HepG2 (cell line): Measurements from ENCODE around the gene DNAJA3. TPM values are rescaled to one million over a fixed set of nuclear protein-coding genes. Genes with fewer than 3 reads are reported as not detected.
A peak's percentile ranks its signal among the peaks of the same experiment; 100 is the strongest.

ENCODE experiments used
- ARHGAP35 ChIP-seq: sonication (generic); formaldehyde crosslinking; IDR thresholded peaks from 2 replicates; pipeline ENCODE4 v1.9.0; 2022; ENCODE audit warnings: mild to moderate bottlenecking, inconsistent platforms, moderate library complexity, missing genetic modification reagents, borderline replicate concordance
- CBX5 ChIP-seq: sonication (generic); formaldehyde crosslinking; IDR thresholded peaks from 2 replicates; pipeline ENCODE4 v1.4.0; 2020; ENCODE audit warnings: missing genetic modification reagents, borderline replicate concordance
- CHD4 ChIP-seq: fragments of 200-600 bp; sonication (generic); IDR thresholded peaks from 2 replicates; pipeline ENCODE4 v1.7.0; 2017; ENCODE audit warnings: mild to moderate bottlenecking, low read length, borderline replicate concordance
- FOXK2 ChIP-seq: fragments of 450-650 bp; IDR thresholded peaks from 2 replicates; pipeline ENCODE4 v1.6.1; 2016
- TBL1XR1 ChIP-seq: fragments of 150-350 bp; IDR thresholded peaks from 2 replicates; pipeline ENCODE4 v1.6.1; 2014; ENCODE audit warnings: borderline replicate concordance, low read length; ENCODE audit not compliant: partially characterized antibody
- TEAD2 ChIP-seq: sonication (generic); formaldehyde crosslinking; IDR thresholded peaks from 2 replicates; pipeline ENCODE4 v1.9.0; 2021; ENCODE audit warnings: missing genetic modification reagents
- WIZ ChIP-seq: sonication (generic); formaldehyde crosslinking; IDR thresholded peaks from 2 replicates; pipeline ENCODE4 v1.5.1; 2020; ENCODE audit warnings: mild to moderate bottlenecking, missing genetic modification reagents
- YY1 ChIP-seq: IDR thresholded peaks from 2 replicates; pipeline ENCODE4 v1.6.1; 2011; ENCODE audit warnings: low read length, low read depth, moderate library complexity, mild to moderate bottlenecking; ENCODE audit not compliant: insufficient read depth, insufficient replicate concordance
- ZFP90 ChIP-seq: sonication (generic); formaldehyde crosslinking; IDR thresholded peaks from 2 replicates; pipeline ENCODE4 v1.8.0; 2022; ENCODE audit warnings: missing genetic modification reagents, mild to moderate bottlenecking, inconsistent platforms, borderline replicate concordance
- ZNF713 ChIP-seq: sonication (generic); formaldehyde crosslinking; IDR thresholded peaks from 2 replicates; pipeline ENCODE4 v1.4.0; 2020; ENCODE audit warnings: mild to moderate bottlenecking, missing genetic modification reagents
- ZNF720 ChIP-seq: sonication (generic); formaldehyde crosslinking; IDR thresholded peaks from 2 replicates; pipeline ENCODE4 v1.4.0; 2020; ENCODE audit warnings: missing genetic modification reagents
- polyA plus RNA-seq, 8 experiments: library from polyadenylated mRNA; depleted of rRNA in 3 of 8; stranded (reverse) in 7 of 8; unstranded in 1 of 8; fragments of >200 nt; fragmentation: Illumina TruSeq in 4 of 8; extraction: Trizol in 4 of 8; gene quantifications; 2 replicates each; pipeline versions ENCODE4 v1.2.1 to v1.2.3, GENCODE V29; 2011 to 2016; ENCODE audit warnings: low read depth in 4 of 8, missing spikeins in 1 of 8, mixed read lengths in 1 of 8; ENCODE audit not compliant: insufficient read depth in 1 of 8
- total RNA-seq, 5 experiments: library from RNA; depleted of rRNA; stranded (reverse); fragments of >200 nt; fragmentation: Illumina TruSeq; extraction: Trizol; gene quantifications; 2 replicates each; pipeline ENCODE4 v1.2.3, GENCODE V29; 2016; ENCODE audit warnings: low read depth in 1 of 5
- TF ChIP-seq, protein P1 (sequence below): sonication (generic); formaldehyde crosslinking; IDR thresholded peaks from 2 replicates; pipeline ENCODE4 v1.4.0; 2020; ENCODE audit warnings: missing genetic modification reagents, low read depth, mild to moderate bottlenecking, borderline replicate concordance
- TF ChIP-seq, protein P2 (sequence below), 2 experiments: sonication (generic) in 1 of 2; formaldehyde crosslinking in 1 of 2; IDR thresholded peaks; 2 replicates each; pipeline versions ENCODE4 v1.4.0 to v1.6.1; 2016 to 2020; ENCODE audit warnings: borderline replicate concordance in 1 of 2, low read depth in 1 of 2, mild to moderate bottlenecking in 1 of 2, missing genetic modification reagents in 1 of 2
- TF ChIP-seq, protein P3 (sequence below): IDR thresholded peaks from 2 replicates; pipeline ENCODE4 v1.6.1; 2016; ENCODE audit warnings: low read depth, control low read depth
- TF ChIP-seq, protein P4 (sequence below): IDR thresholded peaks from 2 replicates; pipeline ENCODE4 v1.6.1; 2016; ENCODE audit warnings: control low read depth
- TF ChIP-seq, protein P5 (sequence below): sonication (generic); formaldehyde crosslinking; IDR thresholded peaks from 2 replicates; pipeline ENCODE4 v1.8.0; 2022; ENCODE audit warnings: mild to moderate bottlenecking, missing genetic modification reagents; ENCODE audit not compliant: insufficient replicate concordance
- TF ChIP-seq, protein P6 (sequence below): IDR thresholded peaks from 2 replicates; pipeline ENCODE4 v1.6.1; 2018; ENCODE audit warnings: missing genetic modification reagents, mild to moderate bottlenecking, missing compliant biosample characterization

The DNAJA3 gene
- total and polyA plus RNA-seq, 2 of the 13 experiments (the other 11 are each of a cell fraction or from before 2014, with no cell fraction given) = 77.0 to 83.3 TPM

DNA sequence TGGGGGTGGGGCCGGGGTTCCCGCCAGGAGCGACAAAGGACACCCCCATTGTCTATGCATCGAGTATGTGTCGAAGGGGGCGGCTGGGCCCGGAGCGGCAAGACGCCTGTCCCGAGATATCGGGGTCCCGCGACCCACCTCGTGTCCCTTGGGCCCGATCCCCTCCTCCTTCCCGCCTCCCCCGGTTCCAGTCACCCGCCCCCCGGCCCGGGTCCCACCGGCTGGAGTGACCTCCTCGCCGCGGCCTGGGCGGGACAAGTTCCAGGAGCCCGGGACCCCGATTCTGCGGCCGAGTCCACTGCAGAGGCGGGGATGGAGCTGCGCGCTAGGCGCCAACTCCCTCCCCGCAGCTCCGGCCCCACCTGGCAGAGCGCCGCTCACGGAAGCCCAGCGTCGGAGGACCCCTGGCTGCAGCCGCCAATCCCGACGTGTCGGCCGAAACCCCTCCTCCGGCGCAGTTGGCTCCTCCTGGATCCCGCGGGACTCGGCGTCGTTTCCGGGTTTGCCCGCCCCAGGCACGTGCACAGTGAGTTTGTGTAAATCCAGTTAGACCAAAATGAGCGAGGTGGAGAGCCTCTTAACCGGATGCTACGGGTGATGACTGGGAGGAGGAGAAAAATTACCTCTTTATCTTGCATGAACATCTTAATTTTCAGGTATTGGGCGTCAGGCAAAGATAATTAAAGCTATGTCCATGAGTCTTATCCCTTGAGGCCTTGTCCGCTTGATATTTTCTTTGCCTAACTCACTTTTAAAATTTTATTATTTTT, 48.7 kb downstream of the DNAJA3 start, which contains the start of gene NMRAL1 (continued):
- TF ChIP-seq, protein P1, sequence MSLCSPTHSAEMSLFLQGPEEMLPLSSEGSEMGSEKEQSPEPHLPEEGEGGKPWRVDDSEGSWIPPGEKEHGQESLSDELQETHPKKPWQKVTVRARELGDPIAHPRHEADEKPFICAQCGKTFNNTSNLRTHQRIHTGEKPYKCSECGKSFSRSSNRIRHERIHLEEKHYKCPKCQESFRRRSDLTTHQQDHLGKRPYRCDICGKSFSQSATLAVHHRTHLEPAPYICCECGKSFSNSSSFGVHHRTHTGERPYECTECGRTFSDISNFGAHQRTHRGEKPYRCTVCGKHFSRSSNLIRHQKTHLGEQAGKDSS (CRISPR knock-in tag) = no peak
- peak; percentile 36 for TF ChIP-seq YY1
- TF ChIP-seq CBX5 (CRISPR knock-in tag) = peak; percentile 17; the same call in 1 of the 2 replicates
- TF ChIP-seq, protein P2, sequence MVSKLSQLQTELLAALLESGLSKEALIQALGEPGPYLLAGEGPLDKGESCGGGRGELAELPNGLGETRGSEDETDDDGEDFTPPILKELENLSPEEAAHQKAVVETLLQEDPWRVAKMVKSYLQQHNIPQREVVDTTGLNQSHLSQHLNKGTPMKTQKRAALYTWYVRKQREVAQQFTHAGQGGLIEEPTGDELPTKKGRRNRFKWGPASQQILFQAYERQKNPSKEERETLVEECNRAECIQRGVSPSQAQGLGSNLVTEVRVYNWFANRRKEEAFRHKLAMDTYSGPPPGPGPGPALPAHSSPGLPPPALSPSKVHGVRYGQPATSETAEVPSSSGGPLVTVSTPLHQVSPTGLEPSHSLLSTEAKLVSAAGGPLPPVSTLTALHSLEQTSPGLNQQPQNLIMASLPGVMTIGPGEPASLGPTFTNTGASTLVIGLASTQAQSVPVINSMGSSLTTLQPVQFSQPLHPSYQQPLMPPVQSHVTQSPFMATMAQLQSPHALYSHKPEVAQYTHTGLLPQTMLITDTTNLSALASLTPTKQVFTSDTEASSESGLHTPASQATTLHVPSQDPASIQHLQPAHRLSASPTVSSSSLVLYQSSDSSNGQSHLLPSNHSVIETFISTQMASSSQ (IDR thresholded peaks at IDR 0.05; ENCODE audit: low read depth) = no peak
- TF ChIP-seq, protein P2 (CRISPR knock-in tag; IDR thresholded peaks at IDR 0.05; ENCODE audit: borderline replicate concordance) = no peak
- no peak for TF ChIP-seq FOXK2
- TF ChIP-seq ZNF713 = no peak
- no peak for TF ChIP-seq TBL1XR1
- TF ChIP-seq ZFP90 = no peak; the same call in 1 of the 2 replicates
- TF ChIP-seq, protein P3, sequence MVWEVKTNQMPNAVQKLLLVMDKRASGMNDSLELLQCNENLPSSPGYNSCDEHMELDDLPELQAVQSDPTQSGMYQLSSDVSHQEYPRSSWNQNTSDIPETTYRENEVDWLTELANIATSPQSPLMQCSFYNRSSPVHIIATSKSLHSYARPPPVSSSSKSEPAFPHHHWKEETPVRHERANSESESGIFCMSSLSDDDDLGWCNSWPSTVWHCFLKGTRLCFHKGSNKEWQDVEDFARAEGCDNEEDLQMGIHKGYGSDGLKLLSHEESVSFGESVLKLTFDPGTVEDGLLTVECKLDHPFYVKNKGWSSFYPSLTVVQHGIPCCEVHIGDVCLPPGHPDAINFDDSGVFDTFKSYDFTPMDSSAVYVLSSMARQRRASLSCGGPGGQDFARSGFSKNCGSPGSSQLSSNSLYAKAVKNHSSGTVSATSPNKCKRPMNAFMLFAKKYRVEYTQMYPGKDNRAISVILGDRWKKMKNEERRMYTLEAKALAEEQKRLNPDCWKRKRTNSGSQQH (CRISPR knock-in tag) = no peak
- TF ChIP-seq, protein P4, sequence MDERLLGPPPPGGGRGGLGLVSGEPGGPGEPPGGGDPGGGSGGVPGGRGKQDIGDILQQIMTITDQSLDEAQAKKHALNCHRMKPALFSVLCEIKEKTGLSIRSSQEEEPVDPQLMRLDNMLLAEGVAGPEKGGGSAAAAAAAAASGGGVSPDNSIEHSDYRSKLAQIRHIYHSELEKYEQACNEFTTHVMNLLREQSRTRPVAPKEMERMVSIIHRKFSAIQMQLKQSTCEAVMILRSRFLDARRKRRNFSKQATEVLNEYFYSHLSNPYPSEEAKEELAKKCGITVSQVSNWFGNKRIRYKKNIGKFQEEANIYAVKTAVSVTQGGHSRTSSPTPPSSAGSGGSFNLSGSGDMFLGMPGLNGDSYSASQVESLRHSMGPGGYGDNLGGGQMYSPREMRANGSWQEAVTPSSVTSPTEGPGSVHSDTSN = no peak
- TF ChIP-seq TEAD2 (CRISPR knock-in tag) = no peak
- TF ChIP-seq CHD4 = no peak
- TF ChIP-seq, protein P5, sequence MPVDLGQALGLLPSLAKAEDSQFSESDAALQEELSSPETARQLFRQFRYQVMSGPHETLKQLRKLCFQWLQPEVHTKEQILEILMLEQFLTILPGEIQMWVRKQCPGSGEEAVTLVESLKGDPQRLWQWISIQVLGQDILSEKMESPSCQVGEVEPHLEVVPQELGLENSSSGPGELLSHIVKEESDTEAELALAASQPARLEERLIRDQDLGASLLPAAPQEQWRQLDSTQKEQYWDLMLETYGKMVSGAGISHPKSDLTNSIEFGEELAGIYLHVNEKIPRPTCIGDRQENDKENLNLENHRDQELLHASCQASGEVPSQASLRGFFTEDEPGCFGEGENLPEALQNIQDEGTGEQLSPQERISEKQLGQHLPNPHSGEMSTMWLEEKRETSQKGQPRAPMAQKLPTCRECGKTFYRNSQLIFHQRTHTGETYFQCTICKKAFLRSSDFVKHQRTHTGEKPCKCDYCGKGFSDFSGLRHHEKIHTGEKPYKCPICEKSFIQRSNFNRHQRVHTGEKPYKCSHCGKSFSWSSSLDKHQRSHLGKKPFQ (CRISPR knock-in tag) = peak; percentile 67
- no peak for TF ChIP-seq WIZ (CRISPR knock-in tag)
- TF ChIP-seq, protein P6, sequence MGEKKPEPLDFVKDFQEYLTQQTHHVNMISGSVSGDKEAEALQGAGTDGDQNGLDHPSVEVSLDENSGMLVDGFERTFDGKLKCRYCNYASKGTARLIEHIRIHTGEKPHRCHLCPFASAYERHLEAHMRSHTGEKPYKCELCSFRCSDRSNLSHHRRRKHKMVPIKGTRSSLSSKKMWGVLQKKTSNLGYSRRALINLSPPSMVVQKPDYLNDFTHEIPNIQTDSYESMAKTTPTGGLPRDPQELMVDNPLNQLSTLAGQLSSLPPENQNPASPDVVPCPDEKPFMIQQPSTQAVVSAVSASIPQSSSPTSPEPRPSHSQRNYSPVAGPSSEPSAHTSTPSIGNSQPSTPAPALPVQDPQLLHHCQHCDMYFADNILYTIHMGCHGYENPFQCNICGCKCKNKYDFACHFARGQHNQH (CRISPR knock-in tag) = no peak
- TF ChIP-seq ZNF720 (CRISPR knock-in tag) = no peak
- no peak for TF ChIP-seq ARHGAP35 (CRISPR knock-in tag)
